Renal cortex interstitium (tissue), 11 donors: ENCODE measurements around the gene FBXW8. TPM values are rescaled to one million over a fixed set of nuclear protein-coding genes. Genes with fewer than 3 reads are reported as not detected.
"Not testable (repeated sequence)": the region's sequence is repeated elsewhere in the genome, so short reads cannot be mapped to it uniquely, and the experiment has no call there.

Source experiments
- DNase-seq, 11 donors: peaks; one replicate each; pipeline ENCODE4 v3.0.0-alpha.2; 2013; ENCODE audit warnings: low read depth in 9 of 11, low spot score in 4 of 11; ENCODE audit errors: extremely low read depth in 1 of 11
- polyA plus RNA-seq, 3 donors: library from polyadenylated mRNA; unstranded; fragments of 120-200 nt; gene quantifications; one replicate each; pipeline ENCODE4 v1.2.1, GENCODE V29; 2013; ENCODE audit not compliant: insufficient read length in 3 of 3

The FBXW8 gene
- polyA plus RNA-seq, 3 donors: 24.4 to 25.3 (median 24.4) TPM

- DNase-seq: no peak
Measured at GRCh38 chr12:117053597-117054201, 142.9 kb downstream of the FBXW8 start.

GRCh38 chr12:117054279-117054678 is 143.5 kb downstream of the FBXW8 start:
- no peak for DNase-seq

- not testable (repeated sequence) for DNase-seq
Measured at GRCh38 chr12:117057626-117058025, 146.9 kb downstream of the FBXW8 start.

- no peak for DNase-seq
Measured at GRCh38 chr12:117058442-117059072, 147.8 kb downstream of the FBXW8 start.

- DNase-seq: no peak
Measured at GRCh38 chr12:117059156-117059555, 148.4 kb downstream of the FBXW8 start.

- no peak for DNase-seq
Measured at GRCh38 chr12:117060246-117060928, 149.6 kb downstream of the FBXW8 start.

- DNase-seq: no peak
Measured at GRCh38 chr12:117060929-117061305, 150.2 kb downstream of the FBXW8 start.

DNA sequence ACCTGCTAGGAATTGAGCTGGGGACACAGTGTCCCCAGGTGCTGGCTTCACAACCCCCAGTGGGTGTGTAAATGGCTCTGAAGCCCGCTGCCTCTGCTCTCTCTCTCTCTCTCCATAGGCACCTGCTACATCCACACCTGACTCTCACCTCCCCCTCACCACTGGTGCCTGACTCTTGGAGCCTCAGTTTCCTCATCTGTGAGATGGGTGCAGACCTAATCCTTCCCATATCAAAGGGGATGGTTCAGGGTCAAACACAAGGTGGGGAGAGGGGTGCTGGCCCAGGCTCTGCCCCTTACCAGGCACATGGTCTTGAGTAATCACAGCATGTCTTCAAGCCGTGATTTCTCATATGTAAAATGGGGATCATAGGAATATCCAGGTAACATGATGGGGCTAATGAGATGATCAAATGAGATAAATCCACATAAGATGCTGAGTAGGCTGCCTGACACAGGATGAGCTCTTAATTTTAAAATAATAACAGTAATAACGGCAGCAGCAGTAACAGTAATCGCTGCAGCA is 150.9 kb downstream of the FBXW8 start:
- no peak for DNase-seq

GRCh38 chr12:117063162-117063911 is 152.6 kb downstream of the FBXW8 start:
- DNase-seq: no peak

DNA sequence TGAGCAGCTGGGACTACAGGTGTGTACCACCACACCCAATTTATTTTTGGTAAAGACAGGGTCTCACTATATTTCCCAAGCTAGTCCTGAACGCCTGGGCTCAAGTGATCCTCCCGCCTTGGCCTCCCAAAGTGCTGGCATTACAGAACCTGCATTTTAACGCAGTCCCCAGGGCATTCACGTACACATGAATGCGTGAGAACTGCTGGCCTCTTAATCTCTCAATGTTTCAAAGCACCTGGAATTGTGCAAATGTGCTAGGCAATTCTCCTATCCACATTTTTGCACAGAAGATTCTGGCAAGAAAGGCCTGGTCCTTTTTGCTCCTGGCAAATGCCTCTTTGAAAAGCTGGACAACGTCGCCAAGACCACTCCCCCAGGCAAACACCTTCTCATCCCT is 153.3 kb downstream of the FBXW8 start:
- no peak for DNase-seq

DNA sequence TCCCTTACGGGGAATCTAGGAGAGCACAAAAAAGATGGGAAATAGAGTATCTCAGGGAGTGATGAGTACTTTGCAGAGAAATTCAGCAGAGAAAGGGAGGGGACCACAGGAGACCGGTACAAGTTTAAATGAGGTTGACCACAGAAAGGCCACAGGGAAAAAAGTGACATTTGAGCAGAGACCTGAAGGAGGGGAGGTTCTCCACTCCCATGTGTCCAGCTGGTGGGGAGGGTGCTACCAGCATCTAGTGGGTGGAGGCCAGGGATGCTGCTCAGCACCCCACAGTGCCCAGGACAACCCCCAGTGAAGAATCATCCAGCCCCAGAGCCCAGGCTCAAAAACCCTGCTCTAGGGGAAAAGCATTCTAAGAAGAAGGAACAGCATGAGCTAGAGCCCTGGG is 153.8 kb downstream of the FBXW8 start:
- DNase-seq: no peak

DNA sequence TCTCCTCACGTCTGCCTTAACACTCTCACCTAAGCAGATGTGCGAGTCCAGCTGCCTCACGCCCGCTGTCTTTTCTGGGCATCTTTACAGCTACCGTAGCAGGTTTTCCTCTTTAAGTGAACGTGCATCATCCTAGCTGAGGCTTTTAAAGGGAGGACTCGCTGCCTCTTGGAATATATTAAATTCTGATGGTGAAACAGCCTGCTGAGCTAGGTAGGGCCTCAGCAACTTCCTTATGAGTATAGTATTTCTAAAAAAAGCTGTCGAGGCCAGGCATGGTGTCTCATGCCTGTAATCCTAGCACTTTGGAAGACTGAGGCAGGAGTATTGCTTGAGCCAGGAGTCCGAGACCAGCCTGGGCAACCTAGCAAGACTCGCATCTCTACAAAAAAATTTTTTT is 156.3 kb downstream of the FBXW8 start:
- no peak for DNase-seq

DNA sequence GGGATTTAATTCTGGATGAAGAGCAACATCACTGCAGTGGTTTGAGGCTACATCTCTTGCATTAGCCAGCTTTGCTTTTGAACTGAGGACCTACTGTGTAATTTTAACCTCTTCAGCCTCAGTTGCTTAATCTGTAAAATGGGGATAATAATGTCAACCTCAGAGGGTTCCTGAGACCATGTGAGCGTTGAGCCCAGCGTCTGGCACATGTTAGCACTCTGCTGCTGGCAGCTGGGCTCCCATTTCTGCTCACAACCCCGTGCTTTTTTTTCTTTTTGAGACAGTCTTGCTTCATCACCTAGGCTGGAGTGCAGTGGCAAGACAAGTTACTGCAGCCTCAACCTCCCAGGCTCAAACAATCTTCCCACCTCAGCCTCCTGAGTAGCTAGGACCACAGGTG is 156.9 kb downstream of the FBXW8 start:
- no peak for DNase-seq

DNA sequence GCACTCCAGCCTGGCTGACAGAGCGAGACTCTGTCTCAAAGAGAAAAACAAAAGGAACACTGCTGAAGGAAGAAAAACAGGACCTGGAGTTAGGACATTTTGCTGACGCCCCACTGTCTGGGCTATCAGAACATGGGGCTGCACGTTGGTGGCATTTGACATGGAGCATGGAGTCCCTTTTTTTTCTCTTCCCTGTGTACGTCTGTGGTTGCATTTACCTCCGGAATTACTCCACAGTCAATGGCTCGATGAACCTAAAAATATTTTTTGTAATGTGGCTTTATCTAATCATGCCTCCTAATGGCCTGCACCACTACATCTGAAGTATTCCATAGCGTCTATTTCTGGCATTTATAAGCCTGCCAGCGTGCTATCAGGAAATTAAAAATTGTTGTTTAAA is 157.7 kb downstream of the FBXW8 start:
- DNase-seq: no peak

- no peak for DNase-seq
Measured at GRCh38 chr12:117069101-117069797, 158.5 kb downstream of the FBXW8 start.

GRCh38 chr12:117069926-117070900 is 159.5 kb downstream of the FBXW8 start:
- DNase-seq: no peak

DNA sequence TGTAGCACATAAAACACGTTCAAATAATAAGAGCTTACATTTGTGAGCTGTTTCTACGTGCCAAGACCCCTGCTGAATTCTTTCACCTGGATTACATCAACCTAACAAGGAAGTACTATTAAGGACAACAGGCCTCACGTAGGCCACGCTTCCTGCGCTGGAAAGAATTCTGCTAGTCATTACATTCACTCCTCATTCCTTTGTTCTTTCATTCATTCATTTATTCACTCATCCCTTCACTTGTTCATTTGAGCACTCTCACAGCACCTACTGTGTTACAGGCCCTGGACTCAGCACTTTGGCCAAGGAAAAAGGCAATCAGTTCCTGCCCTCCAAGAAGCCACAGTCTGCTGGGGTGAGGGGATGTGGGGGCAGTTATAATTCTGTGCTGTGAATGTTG is 160.3 kb downstream of the FBXW8 start:
- no peak for DNase-seq

- no peak for DNase-seq
Measured at GRCh38 chr12:117072106-117072505, 161.4 kb downstream of the FBXW8 start.
